ENCODE results near the gene OR7G3.

DNA sequence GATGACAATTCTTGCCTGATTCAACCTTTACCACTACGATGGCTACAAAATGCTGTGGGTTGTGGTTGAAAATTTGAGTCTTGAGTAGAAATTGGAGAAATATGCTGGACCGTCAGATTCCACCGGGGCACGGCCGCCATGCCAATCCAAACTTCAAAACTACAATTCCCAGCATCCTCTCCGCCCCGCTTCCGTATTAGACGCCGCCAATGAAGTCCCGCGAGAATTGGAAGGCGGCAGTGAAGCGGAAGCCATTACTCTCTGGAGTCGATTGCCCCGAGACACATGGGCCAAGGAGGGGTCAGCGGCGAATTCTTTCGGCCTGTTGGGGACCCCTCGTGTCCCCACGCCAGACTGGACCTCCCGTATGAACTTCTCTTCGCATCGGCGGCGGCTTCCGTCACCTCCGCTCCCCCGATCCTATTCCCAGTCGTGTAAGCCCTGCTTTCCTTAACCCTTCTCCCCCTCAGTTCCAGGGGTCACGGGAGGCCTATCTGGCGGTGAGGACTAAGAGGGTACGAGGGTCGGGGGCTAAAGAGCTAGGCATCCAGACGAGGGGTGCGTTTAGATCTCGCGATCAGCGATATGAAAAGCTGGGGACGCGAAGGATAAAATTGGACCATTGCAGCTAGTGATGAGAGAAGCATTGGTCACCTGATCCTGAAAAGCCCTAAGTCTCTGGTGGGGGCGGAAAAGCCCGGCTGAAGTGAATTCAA lies 13.6 kb upstream of the OR7G3 start, which contains the start of gene ZNF317:
- no peak for TF ChIP-seq CTCF (IDR thresholded peaks at IDR 0.05)
- peak in 1 of 4 donors; percentile 57 for TF ChIP-seq POLR2A (IDR thresholded peaks at IDR 0.05)

All from esophagus squamous epithelium (tissue), 4 donors.